Measurements from ENCODE around the gene LPP.

The LPP gene

DNA sequence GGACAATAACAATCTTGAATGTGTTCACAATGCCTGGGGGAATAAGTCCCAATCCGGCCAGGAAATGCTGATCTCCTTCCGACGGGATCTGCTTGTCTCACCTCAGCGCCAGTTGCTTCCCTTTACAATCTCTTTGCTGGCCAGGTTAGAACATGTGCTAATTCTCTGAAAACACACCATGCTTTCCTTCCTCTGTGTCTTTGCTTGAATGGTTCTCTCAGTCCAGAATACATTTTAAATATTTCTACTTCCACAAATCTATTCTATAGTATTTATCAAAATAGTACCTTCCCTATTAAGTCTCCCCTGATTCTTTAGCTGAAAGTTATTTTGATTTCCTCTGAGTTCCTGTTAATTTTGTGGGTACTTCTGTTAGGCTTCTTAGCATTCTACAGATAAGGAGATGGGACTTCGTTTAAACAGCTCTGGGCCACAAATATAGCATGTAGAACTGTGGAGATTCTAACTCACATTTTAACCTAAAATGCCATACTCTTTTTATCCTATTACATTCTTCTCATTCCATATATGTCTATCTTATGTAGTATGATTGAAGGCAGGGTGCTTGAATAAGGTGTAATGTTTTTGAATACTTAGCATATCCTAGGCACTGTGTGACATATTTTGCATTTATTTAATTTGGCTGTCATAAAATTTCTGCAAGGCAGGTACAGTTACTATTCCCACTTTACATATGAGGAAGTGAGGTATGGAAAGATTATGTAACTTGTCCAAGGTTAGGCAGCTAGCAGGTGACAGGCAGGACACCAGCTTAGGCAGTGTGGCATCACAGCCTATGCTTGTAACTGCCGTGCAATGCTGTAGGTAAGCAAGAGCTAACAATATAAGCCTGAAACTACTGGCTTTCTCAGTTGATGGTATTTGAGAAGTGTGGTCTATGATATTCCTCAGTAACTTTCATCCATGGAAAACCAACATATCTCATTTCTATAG is 299.8 kb downstream of the LPP start:
- DNase-seq: no peak

DNA sequence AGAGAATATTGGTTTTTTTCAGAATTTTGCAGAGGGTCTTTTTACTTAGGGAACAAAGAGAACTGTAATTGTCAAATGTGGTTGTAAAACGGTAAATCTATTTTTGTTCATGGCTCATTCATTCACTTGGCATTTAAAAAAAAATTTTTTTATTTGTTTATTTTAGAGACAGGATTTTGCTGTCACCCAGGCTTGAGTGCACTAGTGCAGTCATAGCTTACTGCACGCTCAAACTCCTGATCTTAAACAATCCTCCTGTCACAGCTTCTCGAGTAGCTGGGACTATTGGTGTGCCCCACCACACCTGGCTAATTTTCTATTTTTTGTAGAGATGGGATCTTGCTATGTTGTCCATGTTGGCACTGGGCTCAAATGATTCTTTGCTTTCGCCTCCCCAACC is 301.8 kb downstream of the LPP start:
- DNase-seq: no peak

DNA sequence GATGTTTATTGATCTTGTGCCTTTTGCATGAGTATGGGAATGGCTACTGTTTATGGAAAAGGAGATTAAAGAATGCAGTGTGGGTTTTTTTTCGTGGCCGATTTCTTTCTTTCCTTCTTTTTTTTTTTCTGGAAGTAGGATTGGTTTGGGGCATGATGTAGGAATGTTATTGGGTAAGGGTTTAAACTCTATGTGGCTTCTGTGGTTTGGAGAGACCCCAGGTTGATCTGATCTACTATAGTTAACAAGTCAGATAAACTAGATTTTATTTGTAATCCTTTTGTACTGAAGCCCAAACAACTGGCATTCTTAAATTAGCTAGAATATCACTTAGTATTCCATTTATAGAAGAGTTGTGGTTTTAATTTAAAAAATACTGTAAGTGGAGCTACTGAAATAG is 304.8 kb downstream of the LPP start:
- no peak for DNase-seq

DNA sequence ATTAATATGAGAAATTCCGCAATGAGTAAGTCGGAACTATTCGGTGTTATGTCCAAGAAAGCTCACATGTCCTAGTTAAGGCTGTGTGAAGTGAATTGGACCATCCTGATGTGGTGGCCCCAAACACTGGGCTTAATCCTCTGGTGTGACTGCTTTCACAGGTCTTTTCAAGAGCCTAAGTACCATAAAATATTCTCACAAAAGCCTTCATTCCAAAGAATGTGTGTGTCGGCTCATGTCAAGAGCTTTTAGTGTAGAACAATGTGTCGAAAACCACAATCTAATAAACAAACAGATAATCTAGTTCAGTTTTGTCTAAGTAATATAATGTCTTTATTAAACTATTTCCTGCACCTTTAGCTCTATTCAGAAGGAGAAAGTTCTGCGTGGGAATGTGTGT is 311.4 kb downstream of the LPP start:
- DNase-seq: no peak

DNA sequence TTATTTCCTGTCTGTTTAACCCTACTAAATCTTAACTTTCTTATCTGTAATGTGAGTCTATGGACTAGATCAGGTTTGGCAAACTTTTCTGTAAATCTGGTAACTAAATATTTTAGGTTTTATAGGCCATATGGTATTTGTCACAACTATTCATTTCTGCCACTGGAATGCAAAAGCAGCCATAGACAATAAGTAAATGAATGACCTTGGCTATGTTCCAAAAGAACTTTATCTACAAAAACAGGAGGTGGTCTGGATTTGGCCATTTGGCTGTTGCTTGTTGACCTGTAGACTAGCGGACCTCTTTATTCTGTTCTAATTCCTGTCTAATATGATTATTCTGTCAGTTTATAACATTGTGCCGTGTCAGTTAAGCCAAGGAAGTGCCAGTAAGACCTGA is 314.2 kb downstream of the LPP start:
- DNase-seq: peak; percentile 8

DNA sequence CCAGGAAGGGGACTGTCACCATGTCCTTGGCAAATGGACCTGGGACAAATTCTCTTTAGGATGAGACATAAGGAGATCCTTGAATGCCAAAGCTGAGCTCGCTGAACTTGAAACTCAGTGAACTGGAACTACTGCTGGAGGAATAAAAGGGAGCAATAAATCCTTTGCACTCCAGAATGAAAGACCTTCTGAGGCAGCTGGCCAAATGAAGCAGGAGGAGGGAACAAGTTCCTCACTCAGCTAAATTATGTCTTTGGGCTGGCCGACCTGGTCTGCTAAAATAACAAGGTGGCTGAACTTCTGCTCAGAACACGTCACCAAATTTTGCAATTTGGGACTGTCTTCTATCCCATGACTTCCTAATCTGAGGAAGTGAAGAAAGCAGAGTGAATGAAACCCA is 314.7 kb downstream of the LPP start:
- DNase-seq: no peak

DNA sequence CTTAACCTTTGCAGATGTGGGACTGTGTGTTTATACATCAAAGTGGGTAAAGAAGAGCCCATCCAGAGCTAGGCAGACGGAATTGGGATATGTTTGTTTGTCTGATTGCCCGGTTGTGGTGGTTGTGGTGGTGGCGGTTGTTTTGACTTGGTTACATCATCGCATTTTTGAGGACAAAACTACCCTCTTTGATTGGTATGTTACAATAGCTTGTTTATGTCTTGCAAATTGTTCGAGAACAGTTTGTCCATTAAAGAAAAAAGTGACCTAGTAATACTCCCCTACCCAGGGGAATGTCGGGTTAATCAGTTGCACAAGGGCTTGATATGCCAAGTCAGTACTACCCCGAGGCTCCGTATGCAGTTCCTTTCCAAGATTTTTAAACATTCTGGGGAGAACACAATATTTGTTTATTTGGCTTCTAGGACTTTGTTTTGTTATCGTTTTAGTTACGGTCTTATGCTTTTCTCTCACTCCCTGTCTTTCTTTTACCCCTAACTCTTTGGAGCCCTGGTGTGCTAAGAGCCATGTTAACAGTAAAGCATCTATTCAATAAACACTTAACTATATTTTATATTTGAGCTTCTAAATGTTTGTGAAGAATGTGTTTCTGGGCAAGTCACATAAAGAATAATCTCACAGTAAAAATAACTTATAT is 315.4 kb downstream of the LPP start:
- no peak for DNase-seq

DNA sequence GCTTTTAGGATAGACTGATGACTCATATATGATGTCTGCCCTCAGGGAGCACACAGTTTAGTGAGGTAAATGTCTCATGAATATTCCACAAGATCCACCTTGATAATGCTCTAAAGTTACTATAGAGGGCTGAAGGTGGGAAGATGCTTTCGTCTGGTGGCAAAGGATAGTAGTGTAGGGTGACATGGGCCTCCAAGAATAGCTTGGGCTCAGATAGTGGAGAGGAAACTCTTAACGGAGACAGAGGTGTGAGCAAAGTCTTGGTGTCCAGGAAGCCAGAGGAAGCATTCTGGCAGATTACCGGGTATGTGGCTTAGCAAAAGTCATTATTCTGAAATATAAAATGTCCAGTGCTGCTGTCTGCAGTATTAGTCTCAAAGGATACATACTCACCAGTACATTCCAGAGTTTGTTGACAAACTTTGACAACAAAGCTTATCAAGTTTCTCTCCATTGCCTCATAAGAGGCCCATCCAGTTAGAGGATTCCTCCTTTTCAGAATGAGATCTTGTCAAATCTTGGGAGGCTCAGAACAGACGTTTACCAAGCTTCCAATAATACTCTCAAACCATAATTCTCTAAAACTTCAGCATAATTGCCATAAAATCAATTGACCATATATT is 316.7 kb downstream of the LPP start:
- no peak for DNase-seq

DNA sequence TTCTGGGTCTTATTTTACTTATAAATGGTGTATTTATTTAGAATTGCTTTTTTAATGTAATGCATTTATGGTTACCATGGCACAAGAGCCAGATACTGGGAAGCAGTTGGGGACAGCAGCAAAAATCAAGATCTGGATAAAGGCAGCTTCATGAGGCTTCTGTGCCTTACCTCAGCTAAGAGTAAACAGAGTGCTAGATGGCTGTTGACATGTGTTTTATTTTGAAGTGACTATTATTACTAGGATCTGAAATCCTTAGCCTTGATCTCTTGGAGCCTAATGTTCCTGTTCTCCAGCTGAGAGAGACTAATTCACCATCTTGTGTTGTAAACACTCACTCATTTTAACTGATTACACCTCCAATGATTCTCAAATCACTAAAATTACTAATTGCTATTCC is 317.8 kb downstream of the LPP start:
- no peak for DNase-seq

DNA sequence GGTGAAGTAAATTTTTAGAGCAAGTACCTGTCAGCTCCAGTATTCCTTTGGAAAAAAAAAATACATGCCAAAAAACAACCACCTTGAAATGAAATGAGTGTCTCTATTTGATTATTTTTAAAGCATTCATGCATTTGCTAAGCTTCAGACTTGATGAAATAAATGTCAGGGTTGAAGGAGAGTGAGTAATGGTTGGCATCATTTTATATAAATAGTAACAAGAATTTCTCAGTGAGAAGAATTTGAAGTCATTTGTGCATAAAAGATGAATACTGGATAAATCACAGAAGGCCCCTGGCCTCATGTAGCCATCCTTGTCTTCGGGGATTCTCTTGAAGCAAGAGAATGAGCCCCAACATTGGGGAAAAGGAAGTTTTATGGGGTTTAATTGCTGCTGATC is 318.4 kb downstream of the LPP start:
- DNase-seq: no peak

DNA sequence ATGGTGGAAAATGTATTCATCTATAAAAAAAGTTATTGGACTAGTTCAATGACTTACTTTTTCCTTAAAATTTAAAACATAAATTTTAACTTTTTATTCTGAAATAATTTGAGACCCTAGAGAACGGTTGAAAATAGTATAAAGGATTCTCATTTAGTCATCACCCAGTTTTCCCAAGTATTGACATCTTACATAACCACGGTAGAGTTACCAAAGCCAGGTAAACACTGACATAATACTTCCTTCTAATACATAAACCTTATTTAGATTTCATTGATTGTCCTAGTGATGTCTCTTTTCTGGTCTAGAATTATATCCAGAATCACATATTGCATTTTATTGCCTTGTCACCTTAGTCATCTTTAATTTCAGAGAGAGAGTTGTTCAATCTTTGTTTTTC is 319.1 kb downstream of the LPP start:
- no peak for DNase-seq

DNA sequence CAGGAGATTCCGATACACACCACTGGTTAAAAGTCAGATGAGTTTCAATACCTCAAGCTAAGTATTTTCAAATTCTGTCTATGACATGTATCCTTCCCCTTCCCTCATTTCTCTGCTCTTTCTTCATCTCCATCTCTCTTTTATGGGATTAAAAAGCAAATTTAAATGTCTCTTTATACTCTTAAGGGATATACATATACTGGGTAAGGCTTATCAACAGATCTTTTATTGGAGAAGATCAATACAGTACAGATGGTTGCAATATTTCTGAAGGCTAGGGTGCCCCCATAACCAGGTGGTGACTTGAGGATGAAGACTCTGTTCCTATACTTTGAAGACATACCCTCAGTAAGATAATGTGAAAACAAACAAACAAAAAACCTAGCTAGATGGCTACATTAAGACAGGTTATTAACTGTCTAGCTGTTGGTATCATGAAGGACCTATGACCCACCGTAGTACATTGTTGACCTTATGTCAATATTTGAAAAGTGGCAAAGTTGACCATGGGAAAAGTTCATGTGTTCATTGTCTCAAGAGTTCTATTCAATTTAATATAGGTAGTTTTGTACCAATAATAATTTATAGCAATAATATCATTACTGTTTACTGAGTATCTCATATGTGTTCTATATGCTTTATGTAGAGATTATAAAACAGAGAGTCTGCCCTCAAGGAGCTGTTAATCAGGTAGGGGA is 319.8 kb downstream of the LPP start:
- no peak for DNase-seq

DNA sequence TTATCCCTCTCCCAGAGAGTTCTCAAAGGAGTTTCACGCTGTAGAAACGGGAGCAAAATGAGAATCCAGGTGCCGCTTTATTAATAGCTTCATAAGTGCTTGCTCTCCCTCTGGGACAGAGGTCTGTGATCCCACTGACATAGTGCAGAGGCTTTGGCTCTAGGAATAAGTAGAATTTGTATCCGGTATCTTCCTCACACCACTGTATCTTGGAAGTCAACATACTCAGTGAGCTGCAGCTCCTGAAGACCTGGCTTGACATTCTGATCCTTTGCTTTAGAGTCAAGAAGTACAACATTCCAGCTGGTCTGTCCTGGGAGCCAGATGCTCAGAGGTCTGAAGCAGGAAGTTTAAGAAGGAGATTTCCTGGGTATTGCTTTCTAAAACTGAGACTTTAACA is 323.0 kb downstream of the LPP start:
- DNase-seq: no peak

DNA sequence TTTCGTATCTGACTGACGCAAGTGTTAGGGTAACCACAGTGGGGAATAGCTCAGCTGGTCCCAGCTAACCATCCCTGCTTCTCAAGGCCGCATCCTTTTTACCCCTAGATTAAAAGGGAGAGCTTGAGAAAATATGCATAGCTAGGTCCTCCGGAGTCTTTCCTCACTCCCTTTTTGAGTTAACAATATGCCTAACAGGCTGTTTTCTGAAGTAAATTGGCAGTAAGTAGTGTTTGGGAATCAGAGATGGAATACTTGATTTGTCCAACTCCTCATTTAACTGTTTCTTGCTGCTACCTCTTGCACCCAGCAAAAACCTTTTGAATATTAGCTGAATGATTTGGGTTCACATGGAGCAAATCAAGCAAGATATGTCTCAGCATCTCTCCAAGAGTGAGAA is 326.1 kb downstream of the LPP start:
- no peak for DNase-seq

DNA sequence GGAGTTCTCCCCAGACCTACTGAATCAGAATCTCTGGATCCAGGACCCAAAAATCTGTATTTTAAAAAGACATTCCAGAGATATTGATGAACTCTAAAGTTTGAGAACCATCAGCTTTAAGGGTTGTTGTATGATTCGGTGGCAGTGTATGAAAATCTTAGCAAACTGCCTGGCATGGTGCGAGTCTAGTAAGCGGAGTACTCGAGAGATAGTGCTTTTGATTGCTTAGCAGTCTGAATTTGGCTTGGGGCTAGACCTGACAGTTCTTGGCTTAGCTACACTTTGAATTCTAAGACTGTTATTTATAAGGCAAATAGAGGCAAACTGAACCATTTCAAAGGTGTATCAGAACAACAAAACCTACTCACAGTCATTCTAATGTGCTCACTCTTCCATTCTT is 329.0 kb downstream of the LPP start:
- no peak for DNase-seq

DNA sequence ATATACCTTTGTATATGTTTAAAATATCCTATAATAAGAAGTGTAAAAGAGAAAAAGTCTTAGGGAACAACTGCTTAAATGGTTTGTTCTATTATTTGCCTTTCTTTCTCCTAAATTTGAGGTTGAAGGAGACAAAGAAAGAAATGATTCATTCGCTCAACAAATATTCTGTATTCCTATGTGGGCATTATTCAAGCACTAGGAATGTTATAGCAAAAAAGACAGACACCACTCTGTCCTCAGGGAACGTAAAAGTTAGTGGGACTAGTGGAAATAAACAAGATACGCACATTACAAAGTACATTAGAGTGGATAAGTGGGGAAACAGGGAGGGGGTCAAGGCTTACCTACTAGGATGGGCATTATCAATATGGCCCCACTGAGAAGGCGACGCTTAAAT is 332.2 kb downstream of the LPP start:
- DNase-seq: no peak

DNA sequence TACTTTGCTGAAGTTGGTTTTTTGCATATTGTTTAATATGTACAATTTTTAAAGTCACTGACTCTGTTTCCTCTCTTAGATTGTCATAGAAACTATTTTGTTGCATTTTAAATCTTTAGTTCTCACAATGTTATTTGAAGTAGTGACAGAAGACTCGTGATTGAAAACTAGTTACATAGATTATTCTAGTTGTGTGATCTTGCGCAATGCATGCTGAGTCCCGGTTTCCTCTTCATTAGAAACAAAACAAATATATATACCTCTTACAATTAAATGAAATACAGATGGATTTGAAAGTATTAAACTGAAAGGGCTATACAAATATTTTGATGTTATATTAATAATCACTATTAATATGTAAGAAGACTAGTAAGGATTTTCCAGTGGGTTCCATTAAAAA is 333.0 kb downstream of the LPP start:
- DNase-seq: no peak

DNA sequence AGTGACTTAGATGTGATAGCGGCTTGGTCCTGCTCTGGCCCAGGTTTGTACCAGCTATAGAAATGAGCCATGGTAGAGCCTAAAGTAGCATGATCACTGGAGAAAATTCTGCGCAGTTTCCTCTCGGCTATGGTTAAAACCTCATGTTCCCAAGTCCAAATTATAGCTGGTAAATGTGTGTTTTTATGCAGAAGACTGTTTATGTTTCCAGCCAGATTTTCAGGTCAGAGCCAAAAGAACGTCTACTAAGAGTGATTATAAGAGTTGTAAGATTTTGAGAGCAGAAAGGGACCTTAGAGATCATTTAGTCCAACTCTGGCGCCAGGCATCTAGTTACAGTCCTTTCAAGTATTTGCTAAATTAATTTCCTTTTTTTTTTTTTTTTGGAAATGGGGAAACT is 333.7 kb downstream of the LPP start:
- no peak for DNase-seq

DNA sequence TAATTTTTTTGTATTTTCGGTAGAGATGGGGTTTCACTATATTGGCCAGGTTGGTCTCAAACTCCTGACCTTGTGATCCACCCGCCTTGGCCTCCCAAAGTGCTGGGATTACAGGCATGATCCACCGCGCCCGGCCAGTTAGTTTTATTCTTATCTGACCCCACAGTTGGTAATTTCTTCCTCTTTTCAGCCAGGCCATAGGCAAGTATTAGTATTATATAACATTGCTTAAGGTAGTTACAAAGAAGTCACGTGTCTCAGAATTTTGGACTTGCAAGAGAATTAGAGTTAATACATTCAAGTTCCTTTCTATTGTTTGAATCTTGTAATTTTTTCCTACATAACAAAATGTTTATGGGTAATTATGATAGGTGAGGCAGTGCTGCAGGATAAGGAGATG is 334.8 kb downstream of the LPP start:
- peak; percentile 52 for DNase-seq

DNA sequence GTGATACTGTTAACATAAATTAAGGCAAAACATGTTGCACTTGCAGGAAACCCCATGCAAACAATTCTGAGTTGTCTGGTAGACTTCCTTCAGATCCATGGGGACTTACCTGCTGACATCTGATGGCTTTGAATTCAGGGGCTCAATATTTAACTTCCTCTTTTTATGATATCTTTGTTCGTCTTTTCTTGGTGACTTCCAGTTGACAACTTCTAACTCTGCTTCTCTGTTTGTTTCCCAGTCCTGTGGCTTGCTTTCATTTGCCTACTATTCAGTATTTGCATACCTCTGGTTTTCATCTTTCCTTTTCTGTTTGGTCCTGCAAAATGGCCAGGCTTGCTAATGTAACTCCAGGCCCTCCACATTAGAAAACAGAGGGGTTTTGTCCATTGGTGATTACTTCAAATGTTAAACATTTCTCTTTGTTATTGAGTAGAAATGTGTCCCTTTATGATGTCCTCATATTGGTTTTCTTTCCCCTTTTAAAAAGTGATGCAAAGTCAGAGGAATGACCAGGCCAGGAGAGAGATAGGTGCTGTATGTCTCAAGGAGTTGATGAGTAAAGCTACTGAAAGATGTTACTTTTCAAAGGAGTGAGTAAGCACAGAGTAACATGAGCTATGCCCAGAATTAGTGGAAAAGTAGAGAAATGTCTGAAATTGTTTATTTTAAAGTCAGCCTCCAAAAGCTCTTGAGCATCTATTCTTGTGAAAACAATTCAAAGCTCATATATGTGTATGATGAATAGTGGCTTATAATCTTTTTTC is 335.9 kb downstream of the LPP start:
- peak; percentile 47 for DNase-seq

DNA sequence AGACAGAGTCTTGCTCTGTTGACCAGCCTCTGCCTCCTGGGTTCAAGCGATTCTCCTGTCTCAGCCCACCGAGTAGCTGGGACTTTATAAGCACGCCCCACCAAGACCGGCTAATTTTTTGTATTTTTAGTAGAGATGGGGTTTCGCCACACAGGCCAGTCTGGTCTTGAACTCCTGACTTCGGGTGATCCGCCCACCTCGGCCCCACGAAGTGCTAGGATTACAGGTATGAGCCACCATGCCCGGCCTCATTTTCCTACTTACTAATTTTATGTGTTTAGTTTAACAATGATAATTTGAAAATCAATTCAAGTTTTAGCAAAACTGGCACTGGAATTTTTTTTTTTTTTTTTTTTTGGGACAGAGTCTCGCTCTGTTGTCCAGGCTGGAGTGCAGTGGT is 336.5 kb downstream of the LPP start:
- DNase-seq: no peak

DNA sequence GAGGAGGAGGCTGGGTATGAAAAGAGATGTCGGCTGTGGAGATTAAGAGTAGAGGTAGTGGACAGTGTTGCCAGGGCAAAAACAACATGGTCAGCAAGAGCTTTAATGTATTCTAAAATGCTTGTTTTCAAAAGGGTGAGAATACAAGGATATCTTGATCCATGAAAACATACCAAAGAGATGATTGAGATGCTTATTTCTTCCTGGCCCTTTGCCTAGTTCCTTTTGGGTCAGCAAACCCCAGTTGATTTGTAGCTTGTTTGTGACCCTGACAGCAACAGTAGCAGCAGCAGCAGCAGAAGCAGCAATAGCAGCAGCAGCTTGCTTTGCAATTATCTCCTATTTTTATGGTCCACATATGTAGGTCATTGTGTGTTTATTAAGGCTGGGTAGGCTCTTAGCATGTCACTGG is 337.3 kb downstream of the LPP start:
- no peak for DNase-seq

DNA sequence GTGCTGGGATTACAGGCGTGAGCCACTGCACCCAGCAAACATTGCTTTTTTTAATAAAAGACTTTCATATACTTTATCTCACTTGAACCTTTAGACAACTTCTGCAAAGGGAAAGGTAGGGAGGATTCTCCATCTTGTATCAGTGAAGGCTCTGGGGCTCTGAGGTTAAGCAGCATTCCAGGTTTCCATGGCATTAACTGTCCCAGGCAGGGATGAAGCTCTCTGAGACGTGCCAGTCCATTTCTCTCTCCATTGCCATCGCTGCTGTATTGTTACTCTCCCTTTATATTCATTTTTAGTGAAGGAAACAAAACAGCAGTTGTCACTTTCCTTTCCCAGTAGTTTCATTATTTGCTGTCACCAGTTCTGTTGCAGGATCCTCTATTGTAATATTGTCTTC is 342.4 kb downstream of the LPP start:
- no peak for DNase-seq
